Liver (tissue), 3 donors: ENCODE results near the gene IQCK.

Experiments used
- ATF3 ChIP-seq: IDR thresholded peaks from 2 replicates; pipeline ENCODE4 v1.6.1; 2016; ENCODE audit warnings: antibody characterized with exemption
- CTCF ChIP-seq: fragments of 150-350 bp; IDR thresholded peaks from 2 replicates; pipeline ENCODE4 v1.5.1; 2017; ENCODE audit warnings: improper control_type of control experiment, low read depth, low read length; ENCODE audit not compliant: missing input control
- RAD21 ChIP-seq, 2 donors: IDR thresholded peaks; 2 replicates each; pipeline ENCODE4 v1.6.1; 2016; ENCODE audit warnings: antibody characterized with exemption in 2 of 2, mild to moderate bottlenecking in 2 of 2
- REST ChIP-seq: IDR thresholded peaks from 2 replicates; pipeline ENCODE4 v1.6.1; 2016; ENCODE audit warnings: antibody characterized with exemption, mild to moderate bottlenecking
- TAF1 ChIP-seq: conservative IDR thresholded peaks from 2 replicates; pipeline ENCODE4 v1.6.1; 2016; ENCODE audit warnings: antibody characterized with exemption, mild to moderate bottlenecking
- YY1 ChIP-seq: IDR thresholded peaks from 2 replicates; pipeline ENCODE4 v1.6.1; 2016; ENCODE audit warnings: antibody characterized with exemption, mild to moderate bottlenecking
- ZBTB33 ChIP-seq: IDR thresholded peaks from 2 replicates; pipeline ENCODE4 v1.6.1; 2016; ENCODE audit warnings: antibody characterized with exemption
- donor health status: healthy.
- donor health status: healthy.

GRCh38 chr16:19837984-19838707 lies 120.1 kb downstream of the IQCK start:
- TF ChIP-seq RAD21 (IDR thresholded peaks at IDR 0.05) (no peak), CTCF (no peak), TAF1 (no peak), ZBTB33 (no peak), REST (no peak), ATF3 (no peak), YY1 (no peak)
